WTC11 (cell line): ENCODE results near the gene MOBP. TPM values are rescaled to one million over a fixed set of nuclear protein-coding genes. Genes with fewer than 3 reads are reported as not detected.

Source experiments
- ATAC-seq: fragments of 200-7000 bp; cut with Tn5 transposase; 2 replicates; pipeline ENCODE4 v1.10.0; 2021; ENCODE audit warnings: mild to moderate bottlenecking, moderate library complexity
- CTCF ChIA-PET: fragments of 300-600 bp; sonication (Branson Sonifier 250); formaldehyde crosslinking; loops from one replicate; lab custom pipeline; 2021; ENCODE audit warnings: antibody characterized with exemption; lab: Charles Lee
- POLR2A ChIA-PET: fragments of 350-600 bp; sonication (Branson Sonifier 250); formaldehyde crosslinking; loops from one replicate; lab custom pipeline; 2021; ENCODE audit warnings: antibody characterized with exemption; lab: Charles Lee
- DNase-seq: peaks from one replicate; pipeline ENCODE4 v3.0.0; 2021; ENCODE audit warnings: low spot score
- H3K27ac Mint-ChIP-seq: 2 replicates; pipeline ENCODE4 v1.8.0; 2021; ENCODE audit warnings: mixed read lengths
- H3K27me3 Mint-ChIP-seq: 2 replicates; pipeline ENCODE4 v1.8.0; 2021; ENCODE audit warnings: low read depth, mild to moderate bottlenecking, moderate library complexity, mixed read lengths
- H3K36me3 Mint-ChIP-seq: 2 replicates; pipeline ENCODE4 v1.8.0; 2021; ENCODE audit warnings: mixed read lengths
- H3K4me1 Mint-ChIP-seq: 2 replicates; pipeline ENCODE4 v1.8.0; 2022; ENCODE audit warnings: mixed read lengths
- H3K4me3 Mint-ChIP-seq: 2 replicates; pipeline ENCODE4 v1.8.0; 2021; ENCODE audit warnings: mild to moderate bottlenecking, moderate library complexity, mixed read lengths
- H3K9me3 Mint-ChIP-seq: 2 replicates; pipeline ENCODE4 v1.8.0; 2021; ENCODE audit warnings: mixed read lengths
- ATF1 ChIP-seq: sonication (generic); formaldehyde crosslinking; IDR thresholded peaks from 2 replicates; pipeline ENCODE4 v1.8.1; 2023; ENCODE audit warnings: mild to moderate bottlenecking, moderate library complexity, missing genetic modification reagents
- CREB1 ChIP-seq: sonication (generic); formaldehyde crosslinking; IDR thresholded peaks from 2 replicates; pipeline ENCODE4 v1.8.0; 2023; ENCODE audit warnings: mild to moderate bottlenecking, missing genetic modification reagents
- CREM ChIP-seq: sonication (generic); formaldehyde crosslinking; IDR thresholded peaks from 2 replicates; pipeline ENCODE4 v1.8.1; 2022; ENCODE audit warnings: mild to moderate bottlenecking, missing genetic modification reagents, moderate library complexity
- ESRRA ChIP-seq: sonication (generic); formaldehyde crosslinking; IDR thresholded peaks from 2 replicates; pipeline ENCODE4 v1.8.1; 2022; ENCODE audit warnings: mild to moderate bottlenecking, missing genetic modification reagents, borderline replicate concordance
- SMAD3 ChIP-seq: sonication (generic); formaldehyde crosslinking; IDR thresholded peaks from 2 replicates; pipeline ENCODE4 v1.8.0; 2022; ENCODE audit warnings: missing genetic modification reagents, mild to moderate bottlenecking, borderline replicate concordance
- SMAD4 ChIP-seq: sonication (generic); formaldehyde crosslinking; IDR thresholded peaks from 2 replicates; pipeline ENCODE4 v1.8.0; 2022; ENCODE audit warnings: mild to moderate bottlenecking, missing genetic modification reagents
- SP1 ChIP-seq: sonication (generic); formaldehyde crosslinking; conservative IDR thresholded peaks from 2 replicates; pipeline ENCODE4 v1.8.1; 2022; ENCODE audit warnings: missing genetic modification reagents
- TEAD4 ChIP-seq: sonication (generic); formaldehyde crosslinking; IDR thresholded peaks from 2 replicates; pipeline ENCODE4 v1.8.0; 2022; ENCODE audit warnings: mild to moderate bottlenecking, missing genetic modification reagents
- ZNF138 ChIP-seq: sonication (generic); formaldehyde crosslinking; conservative IDR thresholded peaks from 2 replicates; pipeline ENCODE4 v1.8.1; 2022; ENCODE audit warnings: mild to moderate bottlenecking, moderate library complexity, missing genetic modification reagents
- ZNF219 ChIP-seq: sonication (generic); formaldehyde crosslinking; IDR thresholded peaks from 2 replicates; pipeline ENCODE4 v1.8.0; 2023; ENCODE audit warnings: missing genetic modification reagents, mild to moderate bottlenecking, borderline replicate concordance
- total RNA-seq: library from RNA; stranded (reverse); gene quantifications from 3 replicates; pipeline ENCODE4 v1.2.3, GENCODE V29; 2021
- TF ChIP-seq, protein P1 (sequence below): sonication (generic); formaldehyde crosslinking; IDR thresholded peaks from 2 replicates; pipeline ENCODE4 v1.8.0; 2022; ENCODE audit warnings: missing genetic modification reagents
- TF ChIP-seq, protein P2 (sequence below): sonication (generic); formaldehyde crosslinking; IDR thresholded peaks from 2 replicates; pipeline ENCODE4 v1.8.0; 2022; ENCODE audit warnings: mild to moderate bottlenecking, missing genetic modification reagents
- TF ChIP-seq, protein P3 (sequence below): sonication (generic); formaldehyde crosslinking; IDR thresholded peaks from 2 replicates; pipeline ENCODE4 v1.8.0; 2022; ENCODE audit warnings: mild to moderate bottlenecking, missing genetic modification reagents
- TF ChIP-seq, protein P4 (sequence below): sonication (generic); formaldehyde crosslinking; IDR thresholded peaks from 2 replicates; pipeline ENCODE4 v1.8.0; 2023; ENCODE audit warnings: missing genetic modification reagents, mild to moderate bottlenecking, borderline replicate concordance
- TF ChIP-seq, protein P5 (sequence below): sonication (generic); formaldehyde crosslinking; IDR thresholded peaks from 2 replicates; pipeline ENCODE4 v1.8.1; 2023; ENCODE audit warnings: mild to moderate bottlenecking, missing genetic modification reagents
- TF ChIP-seq, protein P6 (sequence below): fragments of 250-450 bp; sonication (Bioruptor Pico); IDR thresholded peaks from 2 replicates; pipeline ENCODE4 v2.1.2; 2022; ENCODE audit warnings: mild to moderate bottlenecking, moderate library complexity
- TF ChIP-seq, protein P7 (sequence below): sonication (generic); formaldehyde crosslinking; IDR thresholded peaks from 2 replicates; pipeline ENCODE4 v1.8.1; 2022; ENCODE audit warnings: missing genetic modification reagents, borderline replicate concordance
- TF ChIP-seq, protein P8 (sequence below): fragments of 250-450 bp; sonication (Bioruptor Pico); IDR thresholded peaks from 2 replicates; pipeline ENCODE4 v1.9.0; 2021; ENCODE audit warnings: moderate library complexity, mild to moderate bottlenecking, inconsistent platforms, borderline replicate concordance

Gene MOBP
- total RNA-seq, 1 experiment from 2014 or later, result 0.13 TPM

DNA sequence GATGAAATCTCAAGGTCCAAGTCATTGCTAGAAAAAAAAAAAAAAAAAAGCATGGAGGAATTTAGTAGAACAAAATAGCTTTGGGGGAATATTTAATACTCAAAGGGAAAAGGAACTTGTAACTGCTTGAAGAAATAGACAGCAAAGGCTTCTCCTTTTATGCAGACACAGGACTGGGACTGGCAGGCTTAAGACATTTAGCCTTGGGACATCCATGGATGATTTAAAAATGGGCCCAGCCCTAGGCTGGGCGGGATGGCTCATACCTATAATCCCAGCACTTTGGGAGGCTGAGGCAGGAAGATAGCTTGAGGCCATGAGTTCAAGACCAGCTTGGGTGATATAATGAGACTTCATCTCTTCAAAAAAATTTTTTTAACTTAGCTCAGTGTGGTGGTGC lies 41.2 kb upstream of the MOBP start (continued):
- TF ChIP-seq, protein P1, sequence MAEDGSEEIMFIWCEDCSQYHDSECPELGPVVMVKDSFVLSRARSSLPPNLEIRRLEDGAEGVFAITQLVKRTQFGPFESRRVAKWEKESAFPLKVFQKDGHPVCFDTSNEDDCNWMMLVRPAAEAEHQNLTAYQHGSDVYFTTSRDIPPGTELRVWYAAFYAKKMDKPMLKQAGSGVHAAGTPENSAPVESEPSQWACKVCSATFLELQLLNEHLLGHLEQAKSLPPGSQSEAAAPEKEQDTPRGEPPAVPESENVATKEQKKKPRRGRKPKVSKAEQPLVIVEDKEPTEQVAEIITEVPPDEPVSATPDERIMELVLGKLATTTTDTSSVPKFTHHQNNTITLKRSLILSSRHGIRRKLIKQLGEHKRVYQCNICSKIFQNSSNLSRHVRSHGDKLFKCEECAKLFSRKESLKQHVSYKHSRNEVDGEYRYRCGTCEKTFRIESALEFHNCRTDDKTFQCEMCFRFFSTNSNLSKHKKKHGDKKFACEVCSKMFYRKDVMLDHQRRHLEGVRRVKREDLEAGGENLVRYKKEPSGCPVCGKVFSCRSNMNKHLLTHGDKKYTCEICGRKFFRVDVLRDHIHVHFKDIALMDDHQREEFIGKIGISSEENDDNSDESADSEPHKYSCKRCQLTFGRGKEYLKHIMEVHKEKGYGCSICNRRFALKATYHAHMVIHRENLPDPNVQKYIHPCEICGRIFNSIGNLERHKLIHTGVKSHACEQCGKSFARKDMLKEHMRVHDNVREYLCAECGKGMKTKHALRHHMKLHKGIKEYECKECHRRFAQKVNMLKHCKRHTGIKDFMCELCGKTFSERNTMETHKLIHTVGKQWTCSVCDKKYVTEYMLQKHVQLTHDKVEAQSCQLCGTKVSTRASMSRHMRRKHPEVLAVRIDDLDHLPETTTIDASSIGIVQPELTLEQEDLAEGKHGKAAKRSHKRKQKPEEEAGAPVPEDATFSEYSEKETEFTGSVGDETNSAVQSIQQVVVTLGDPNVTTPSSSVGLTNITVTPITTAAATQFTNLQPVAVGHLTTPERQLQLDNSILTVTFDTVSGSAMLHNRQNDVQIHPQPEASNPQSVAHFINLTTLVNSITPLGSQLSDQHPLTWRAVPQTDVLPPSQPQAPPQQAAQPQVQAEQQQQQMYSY (CRISPR knock-in tag), result no peak
- TF ChIP-seq ATF1 (CRISPR knock-in tag) (no peak), ZNF138 (no peak)
- TF ChIP-seq, protein P2, sequence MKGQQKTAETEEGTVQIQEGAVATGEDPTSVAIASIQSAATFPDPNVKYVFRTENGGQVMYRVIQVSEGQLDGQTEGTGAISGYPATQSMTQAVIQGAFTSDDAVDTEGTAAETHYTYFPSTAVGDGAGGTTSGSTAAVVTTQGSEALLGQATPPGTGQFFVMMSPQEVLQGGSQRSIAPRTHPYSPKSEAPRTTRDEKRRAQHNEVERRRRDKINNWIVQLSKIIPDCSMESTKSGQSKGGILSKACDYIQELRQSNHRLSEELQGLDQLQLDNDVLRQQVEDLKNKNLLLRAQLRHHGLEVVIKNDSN (CRISPR knock-in tag), result no peak

DNA sequence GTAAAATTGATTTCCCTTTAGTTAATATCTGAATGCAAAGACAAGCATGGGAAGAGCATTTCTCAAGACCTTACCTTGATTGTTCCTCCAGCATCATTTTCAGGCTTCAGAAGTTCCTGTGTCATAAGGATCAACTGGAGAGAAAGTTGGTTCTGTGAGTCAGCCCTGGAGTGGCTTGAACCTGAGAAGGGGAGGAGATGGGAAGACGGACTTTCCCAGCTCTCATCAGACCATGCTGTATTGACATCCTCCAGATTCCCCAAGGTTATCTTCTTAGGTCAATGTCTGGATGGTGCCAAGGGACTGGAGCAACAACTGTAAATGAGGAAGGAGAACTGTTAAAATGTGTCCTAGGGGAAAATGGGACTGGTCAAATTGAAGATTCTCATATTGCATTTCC lies 40.0 kb upstream of the MOBP start:
- H3K27ac Mint-ChIP-seq, result no peak overlapping the region
- no peaks in the 10 kb centered on the region for H3K9me3 Mint-ChIP-seq
- ChIA-PET POLR2A (no interaction called here), CTCF (no interaction called here)
- H3K27me3 Mint-ChIP-seq, result no peaks in the 10 kb centered on the region
- no peak overlapping the region for H3K4me3 Mint-ChIP-seq
- no peaks in the 10 kb centered on the region for H3K36me3 Mint-ChIP-seq
- H3K4me1 Mint-ChIP-seq, result peaks cover 3% of the 10 kb centered on the region; the same call in 1 of the 2 replicates
- DNase-seq (no peak), ATAC-seq (no peak)
- TF ChIP-seq ESRRA (CRISPR knock-in tag) (no peak), SMAD3 (CRISPR knock-in tag) (no peak), ZNF219 (CRISPR knock-in tag) (no peak), CREM (CRISPR knock-in tag) (no peak), SMAD4 (CRISPR knock-in tag) (no peak), CREB1 (CRISPR knock-in tag) (no peak), SP1 (CRISPR knock-in tag) (no peak), ATF1 (CRISPR knock-in tag) (no peak), TEAD4 (CRISPR knock-in tag) (no peak)
- TF ChIP-seq, protein P3, sequence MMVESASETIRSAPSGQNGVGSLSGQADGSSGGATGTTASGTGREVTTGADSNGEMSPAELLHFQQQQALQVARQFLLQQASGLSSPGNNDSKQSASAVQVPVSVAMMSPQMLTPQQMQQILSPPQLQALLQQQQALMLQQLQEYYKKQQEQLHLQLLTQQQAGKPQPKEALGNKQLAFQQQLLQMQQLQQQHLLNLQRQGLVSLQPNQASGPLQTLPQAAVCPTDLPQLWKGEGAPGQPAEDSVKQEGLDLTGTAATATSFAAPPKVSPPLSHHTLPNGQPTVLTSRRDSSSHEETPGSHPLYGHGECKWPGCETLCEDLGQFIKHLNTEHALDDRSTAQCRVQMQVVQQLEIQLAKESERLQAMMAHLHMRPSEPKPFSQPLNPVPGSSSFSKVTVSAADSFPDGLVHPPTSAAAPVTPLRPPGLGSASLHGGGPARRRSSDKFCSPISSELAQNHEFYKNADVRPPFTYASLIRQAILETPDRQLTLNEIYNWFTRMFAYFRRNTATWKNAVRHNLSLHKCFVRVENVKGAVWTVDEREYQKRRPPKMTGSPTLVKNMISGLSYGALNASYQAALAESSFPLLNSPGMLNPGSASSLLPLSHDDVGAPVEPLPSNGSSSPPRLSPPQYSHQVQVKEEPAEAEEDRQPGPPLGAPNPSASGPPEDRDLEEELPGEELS (CRISPR knock-in tag), result no peak
- TF ChIP-seq, protein P2 (CRISPR knock-in tag), result no peak
- TF ChIP-seq, protein P4, sequence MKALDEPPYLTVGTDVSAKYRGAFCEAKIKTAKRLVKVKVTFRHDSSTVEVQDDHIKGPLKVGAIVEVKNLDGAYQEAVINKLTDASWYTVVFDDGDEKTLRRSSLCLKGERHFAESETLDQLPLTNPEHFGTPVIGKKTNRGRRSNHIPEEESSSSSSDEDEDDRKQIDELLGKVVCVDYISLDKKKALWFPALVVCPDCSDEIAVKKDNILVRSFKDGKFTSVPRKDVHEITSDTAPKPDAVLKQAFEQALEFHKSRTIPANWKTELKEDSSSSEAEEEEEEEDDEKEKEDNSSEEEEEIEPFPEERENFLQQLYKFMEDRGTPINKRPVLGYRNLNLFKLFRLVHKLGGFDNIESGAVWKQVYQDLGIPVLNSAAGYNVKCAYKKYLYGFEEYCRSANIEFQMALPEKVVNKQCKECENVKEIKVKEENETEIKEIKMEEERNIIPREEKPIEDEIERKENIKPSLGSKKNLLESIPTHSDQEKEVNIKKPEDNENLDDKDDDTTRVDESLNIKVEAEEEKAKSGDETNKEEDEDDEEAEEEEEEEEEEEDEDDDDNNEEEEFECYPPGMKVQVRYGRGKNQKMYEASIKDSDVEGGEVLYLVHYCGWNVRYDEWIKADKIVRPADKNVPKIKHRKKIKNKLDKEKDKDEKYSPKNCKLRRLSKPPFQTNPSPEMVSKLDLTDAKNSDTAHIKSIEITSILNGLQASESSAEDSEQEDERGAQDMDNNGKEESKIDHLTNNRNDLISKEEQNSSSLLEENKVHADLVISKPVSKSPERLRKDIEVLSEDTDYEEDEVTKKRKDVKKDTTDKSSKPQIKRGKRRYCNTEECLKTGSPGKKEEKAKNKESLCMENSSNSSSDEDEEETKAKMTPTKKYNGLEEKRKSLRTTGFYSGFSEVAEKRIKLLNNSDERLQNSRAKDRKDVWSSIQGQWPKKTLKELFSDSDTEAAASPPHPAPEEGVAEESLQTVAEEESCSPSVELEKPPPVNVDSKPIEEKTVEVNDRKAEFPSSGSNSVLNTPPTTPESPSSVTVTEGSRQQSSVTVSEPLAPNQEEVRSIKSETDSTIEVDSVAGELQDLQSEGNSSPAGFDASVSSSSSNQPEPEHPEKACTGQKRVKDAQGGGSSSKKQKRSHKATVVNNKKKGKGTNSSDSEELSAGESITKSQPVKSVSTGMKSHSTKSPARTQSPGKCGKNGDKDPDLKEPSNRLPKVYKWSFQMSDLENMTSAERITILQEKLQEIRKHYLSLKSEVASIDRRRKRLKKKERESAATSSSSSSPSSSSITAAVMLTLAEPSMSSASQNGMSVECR (CRISPR knock-in tag), result no peak
- TF ChIP-seq, protein P5, sequence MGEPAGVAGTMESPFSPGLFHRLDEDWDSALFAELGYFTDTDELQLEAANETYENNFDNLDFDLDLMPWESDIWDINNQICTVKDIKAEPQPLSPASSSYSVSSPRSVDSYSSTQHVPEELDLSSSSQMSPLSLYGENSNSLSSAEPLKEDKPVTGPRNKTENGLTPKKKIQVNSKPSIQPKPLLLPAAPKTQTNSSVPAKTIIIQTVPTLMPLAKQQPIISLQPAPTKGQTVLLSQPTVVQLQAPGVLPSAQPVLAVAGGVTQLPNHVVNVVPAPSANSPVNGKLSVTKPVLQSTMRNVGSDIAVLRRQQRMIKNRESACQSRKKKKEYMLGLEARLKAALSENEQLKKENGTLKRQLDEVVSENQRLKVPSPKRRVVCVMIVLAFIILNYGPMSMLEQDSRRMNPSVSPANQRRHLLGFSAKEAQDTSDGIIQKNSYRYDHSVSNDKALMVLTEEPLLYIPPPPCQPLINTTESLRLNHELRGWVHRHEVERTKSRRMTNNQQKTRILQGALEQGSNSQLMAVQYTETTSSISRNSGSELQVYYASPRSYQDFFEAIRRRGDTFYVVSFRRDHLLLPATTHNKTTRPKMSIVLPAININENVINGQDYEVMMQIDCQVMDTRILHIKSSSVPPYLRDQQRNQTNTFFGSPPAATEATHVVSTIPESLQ (CRISPR knock-in tag), result no peak
- TF ChIP-seq, protein P6, sequence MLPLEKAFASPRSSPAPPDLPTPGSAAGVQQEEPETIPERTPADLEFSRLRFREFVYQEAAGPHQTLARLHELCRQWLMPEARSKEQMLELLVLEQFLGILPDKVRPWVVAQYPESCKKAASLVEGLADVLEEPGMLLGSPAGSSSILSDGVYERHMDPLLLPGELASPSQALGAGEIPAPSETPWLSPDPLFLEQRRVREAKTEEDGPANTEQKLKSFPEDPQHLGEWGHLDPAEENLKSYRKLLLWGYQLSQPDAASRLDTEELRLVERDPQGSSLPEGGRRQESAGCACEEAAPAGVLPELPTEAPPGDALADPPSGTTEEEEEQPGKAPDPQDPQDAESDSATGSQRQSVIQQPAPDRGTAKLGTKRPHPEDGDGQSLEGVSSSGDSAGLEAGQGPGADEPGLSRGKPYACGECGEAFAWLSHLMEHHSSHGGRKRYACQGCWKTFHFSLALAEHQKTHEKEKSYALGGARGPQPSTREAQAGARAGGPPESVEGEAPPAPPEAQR (CRISPR knock-in tag), result no peak
- TF ChIP-seq, protein P7, sequence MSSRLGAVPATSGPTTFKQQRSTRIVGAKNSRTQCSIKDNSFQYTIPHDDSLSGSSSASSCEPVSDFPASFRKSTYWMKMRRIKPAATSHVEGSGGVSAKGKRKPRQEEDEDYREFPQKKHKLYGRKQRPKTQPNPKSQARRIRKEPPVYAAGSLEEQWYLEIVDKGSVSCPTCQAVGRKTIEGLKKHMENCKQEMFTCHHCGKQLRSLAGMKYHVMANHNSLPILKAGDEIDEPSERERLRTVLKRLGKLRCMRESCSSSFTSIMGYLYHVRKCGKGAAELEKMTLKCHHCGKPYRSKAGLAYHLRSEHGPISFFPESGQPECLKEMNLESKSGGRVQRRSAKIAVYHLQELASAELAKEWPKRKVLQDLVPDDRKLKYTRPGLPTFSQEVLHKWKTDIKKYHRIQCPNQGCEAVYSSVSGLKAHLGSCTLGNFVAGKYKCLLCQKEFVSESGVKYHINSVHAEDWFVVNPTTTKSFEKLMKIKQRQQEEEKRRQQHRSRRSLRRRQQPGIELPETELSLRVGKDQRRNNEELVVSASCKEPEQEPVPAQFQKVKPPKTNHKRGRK (CRISPR knock-in tag), result no peak
- TF ChIP-seq, protein P8, sequence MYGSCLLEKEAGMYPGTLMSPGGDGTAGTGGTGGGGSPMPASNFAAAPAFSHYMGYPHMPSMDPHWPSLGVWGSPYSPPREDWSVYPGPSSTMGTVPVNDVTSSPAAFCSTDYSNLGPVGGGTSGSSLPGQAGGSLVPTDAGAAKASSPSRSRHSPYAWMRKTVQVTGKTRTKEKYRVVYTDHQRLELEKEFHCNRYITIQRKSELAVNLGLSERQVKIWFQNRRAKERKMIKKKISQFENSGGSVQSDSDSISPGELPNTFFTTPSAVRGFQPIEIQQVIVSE (CRISPR knock-in tag), result no peak
